ENCODE results near the gene MIDN.

Gene MIDN

DNA sequence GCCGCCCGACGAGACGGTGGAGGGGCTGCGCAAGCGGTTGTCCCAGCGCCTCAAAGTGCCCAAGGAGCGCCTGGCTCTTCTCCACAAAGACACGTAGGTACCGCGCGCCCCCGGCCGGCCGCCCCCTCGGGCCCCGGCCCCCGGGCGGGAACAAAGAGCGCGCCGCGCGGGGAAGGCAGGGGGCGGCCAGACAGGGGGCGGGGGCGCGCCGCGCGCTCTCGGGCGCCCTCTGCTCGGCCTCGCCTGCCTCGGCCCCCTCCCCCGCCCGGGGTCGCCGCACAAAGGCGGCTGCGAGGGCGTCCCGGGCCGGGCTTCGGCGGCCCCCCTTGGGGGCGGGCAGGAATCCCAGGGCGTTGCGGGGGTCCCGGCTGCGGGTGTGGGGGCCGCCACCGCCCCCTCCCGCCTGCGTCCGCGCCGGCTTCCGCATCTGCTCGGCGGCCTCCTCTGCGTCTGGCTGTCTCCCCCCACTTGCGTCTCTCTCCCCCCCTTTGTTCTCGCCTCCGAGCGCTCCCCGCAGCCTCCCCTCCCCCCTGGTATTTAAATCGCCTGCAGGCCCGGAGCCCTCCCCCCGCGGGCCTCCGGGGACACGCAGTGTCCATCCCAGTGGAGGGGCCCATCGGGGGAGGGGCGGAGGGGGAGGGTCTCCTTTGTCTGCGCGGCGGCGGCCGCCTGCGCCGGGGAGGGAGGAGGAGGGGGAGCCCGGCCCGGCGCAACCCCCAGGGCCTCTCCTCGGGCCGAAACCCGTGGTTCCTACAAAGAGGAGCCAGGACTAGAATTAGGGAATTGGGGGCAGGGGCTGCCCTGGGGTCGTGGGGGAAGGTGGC, 2.3 kb downstream of the MIDN start:
- in situ Hi-C loops (cut with MboI; ENCODE audit: low pct_unique_long_range_greater_than_20kb, low sequenced_read_pairs, unreplicated experiment), result no loop called here
- DNase-seq (ENCODE audit: low spot score), result peak; percentile 75
- TF ChIP-seq, protein P1, sequence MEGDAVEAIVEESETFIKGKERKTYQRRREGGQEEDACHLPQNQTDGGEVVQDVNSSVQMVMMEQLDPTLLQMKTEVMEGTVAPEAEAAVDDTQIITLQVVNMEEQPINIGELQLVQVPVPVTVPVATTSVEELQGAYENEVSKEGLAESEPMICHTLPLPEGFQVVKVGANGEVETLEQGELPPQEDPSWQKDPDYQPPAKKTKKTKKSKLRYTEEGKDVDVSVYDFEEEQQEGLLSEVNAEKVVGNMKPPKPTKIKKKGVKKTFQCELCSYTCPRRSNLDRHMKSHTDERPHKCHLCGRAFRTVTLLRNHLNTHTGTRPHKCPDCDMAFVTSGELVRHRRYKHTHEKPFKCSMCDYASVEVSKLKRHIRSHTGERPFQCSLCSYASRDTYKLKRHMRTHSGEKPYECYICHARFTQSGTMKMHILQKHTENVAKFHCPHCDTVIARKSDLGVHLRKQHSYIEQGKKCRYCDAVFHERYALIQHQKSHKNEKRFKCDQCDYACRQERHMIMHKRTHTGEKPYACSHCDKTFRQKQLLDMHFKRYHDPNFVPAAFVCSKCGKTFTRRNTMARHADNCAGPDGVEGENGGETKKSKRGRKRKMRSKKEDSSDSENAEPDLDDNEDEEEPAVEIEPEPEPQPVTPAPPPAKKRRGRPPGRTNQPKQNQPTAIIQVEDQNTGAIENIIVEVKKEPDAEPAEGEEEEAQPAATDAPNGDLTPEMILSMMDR (IDR thresholded peaks at IDR 0.05; ENCODE audit: extremely low read depth, insufficient read depth, missing control alignments), result peak; percentile 2

DNA sequence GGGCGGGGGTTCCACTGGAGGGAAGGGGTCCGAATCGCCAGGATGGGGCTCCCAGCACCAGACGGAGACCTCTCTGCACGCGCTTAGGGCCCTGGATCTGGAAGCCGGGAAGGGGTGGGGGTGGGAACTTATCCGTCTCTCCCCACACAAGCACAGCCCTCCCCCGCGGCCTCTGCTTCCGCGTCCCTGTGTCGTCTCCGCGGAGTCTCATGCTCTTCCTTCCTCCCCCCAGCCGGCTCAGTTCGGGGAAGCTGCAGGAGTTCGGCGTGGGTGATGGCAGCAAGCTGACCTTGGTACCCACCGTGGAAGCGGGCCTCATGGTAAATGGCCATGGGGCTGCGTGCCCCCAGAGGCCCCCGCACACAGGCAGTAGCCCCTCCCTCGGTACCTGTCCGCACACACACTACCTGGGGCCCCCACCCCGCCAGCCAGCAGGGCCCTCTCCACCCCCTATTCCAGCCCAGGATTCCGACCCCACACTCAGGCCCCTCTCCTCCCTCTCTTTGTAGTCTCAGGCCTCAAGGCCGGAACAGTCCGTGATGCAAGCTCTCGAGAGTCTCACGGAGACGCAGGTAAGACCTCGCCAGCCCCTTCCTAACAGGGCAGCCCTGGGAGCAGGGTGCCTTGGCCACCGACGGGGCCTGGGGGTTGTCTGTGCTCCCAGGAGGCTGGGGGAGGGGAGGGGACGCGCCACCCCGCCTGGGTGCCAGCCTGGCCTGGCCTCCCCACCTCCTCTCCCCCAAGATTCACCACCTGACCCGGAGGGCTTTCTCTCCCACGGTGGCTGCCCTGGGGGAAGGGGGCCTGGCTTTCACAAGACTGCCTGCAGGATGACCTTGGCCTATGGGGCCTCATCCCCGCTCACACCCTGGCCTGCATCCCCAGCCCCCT, 3.2 kb downstream of the MIDN start:
- DNase-seq (ENCODE audit: low spot score), result no peak

DNA sequence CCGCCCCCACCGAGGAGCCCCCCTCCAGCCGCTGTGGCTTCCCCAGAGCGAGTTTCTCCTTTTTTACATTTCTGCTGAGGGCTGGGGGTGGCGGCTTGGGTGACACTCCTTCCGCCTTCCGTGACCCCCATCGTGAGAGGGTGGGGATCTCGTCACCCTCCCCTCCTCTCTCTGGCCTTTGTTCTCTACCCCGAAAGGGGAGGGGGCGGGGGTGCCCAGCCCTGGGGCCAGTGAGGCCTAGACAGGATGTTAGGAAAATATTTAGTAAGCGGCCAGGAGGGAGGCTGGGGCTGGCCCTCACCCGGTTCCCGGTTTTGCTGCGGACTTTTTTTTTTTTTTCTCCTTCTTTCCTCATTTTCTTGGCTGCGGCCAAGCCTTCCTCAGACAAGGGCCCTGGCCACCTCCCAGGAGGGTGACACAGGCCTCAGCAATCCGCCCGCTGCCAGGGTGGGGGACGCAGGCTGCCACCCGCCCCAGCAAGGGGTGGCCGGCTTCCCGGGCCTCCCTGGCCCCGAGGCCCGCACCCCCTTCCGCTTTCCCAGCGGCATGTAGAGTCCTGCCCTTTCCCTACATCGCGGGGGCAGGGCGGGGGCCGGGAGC, 3.9 kb downstream of the MIDN start:
- TF ChIP-seq, protein P1 (IDR thresholded peaks at IDR 0.05; ENCODE audit: extremely low read depth, insufficient read depth, missing control alignments), result no peak
- in situ Hi-C loops (cut with MboI; ENCODE audit: low pct_unique_long_range_greater_than_20kb, low sequenced_read_pairs, unreplicated experiment), result no loop called here
- DNase-seq (ENCODE audit: low spot score), result peak; percentile 70

More for the DNA sequence above, 3.2 kb downstream of the MIDN start:
- TF ChIP-seq, protein P1 (IDR thresholded peaks at IDR 0.05; ENCODE audit: extremely low read depth, insufficient read depth, missing control alignments), result no peak
- in situ Hi-C loops (cut with MboI; ENCODE audit: low pct_unique_long_range_greater_than_20kb, low sequenced_read_pairs, unreplicated experiment), result no loop called here

DNA sequence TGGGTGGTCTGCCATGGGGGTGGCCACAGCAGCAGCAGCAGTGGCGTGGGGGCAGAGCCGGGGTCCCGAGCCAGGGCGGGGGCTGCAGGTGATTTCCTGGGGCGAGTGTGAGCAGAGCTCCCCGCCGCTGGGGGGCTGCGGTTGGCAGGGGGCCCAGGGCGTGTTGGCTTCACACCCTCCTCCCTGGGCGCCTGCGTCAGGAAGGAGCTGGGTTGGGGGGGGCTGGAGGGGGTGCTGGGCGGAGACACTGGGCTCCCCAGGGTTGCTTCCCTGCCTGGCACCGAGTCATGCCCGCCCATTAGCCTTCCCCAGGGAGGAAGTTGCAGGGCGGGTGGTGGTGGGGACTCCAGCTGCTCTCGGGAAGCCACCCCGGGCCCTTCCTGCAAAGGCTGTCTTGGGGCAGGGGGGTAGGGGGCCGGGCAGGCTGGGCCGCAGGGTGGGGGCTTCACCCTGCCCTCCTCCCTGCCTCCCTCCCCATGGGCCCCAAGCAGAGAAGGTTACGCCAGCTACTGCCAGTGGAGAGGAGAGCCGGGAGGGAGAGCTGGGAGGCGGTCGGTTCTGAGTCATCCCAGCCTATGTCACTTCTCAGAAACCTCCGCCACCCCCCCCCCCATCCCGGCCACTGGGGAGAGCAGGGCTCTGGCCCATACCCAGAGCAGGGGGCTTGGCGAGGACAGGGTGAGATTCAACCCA, 4.6 kb downstream of the MIDN start:
- in situ Hi-C loops (cut with MboI; ENCODE audit: low pct_unique_long_range_greater_than_20kb, low sequenced_read_pairs, unreplicated experiment), result no loop called here
- DNase-seq (ENCODE audit: low spot score), result peak; percentile 75
- TF ChIP-seq, protein P1 (IDR thresholded peaks at IDR 0.05; ENCODE audit: extremely low read depth, insufficient read depth, missing control alignments), result no peak

DNA sequence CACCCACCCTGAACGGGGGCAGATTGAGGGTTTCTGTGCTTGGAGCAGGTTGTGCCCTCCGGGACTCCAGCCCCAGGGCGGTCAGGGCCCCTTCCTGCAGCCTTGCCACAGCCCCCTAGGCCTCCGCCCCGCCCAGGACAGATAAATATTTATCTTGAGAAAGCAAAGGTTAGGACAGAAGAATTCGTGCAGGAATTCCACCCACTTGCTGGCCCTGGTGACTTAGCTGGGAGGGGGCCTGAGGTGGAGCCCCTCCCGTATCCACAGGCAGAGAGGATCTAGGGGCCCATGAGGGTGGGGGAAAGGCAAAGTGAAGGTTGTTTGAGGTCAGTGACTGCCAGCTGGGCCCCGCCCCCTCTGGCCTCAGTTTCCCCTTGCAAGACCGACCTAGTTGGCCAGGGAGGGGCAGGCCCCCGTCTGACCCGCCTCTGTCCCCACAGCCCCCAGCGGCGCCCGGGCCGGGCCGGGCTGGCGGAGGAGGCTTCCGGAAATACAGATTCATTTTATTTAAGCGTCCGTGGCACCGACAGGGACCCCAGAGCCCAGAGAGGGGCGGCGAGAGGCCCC, 5.2 kb downstream of the MIDN start:
- in situ Hi-C loops (cut with MboI; ENCODE audit: low pct_unique_long_range_greater_than_20kb, low sequenced_read_pairs, unreplicated experiment), result no loop called here
- DNase-seq (ENCODE audit: low spot score), result no peak
- TF ChIP-seq, protein P1 (IDR thresholded peaks at IDR 0.05; ENCODE audit: extremely low read depth, insufficient read depth, missing control alignments), result no peak
